Lung (tissue), 12 donors: Measurements from ENCODE around the gene SLC5A2. TPM values are rescaled to one million over a fixed set of nuclear protein-coding genes. Genes with fewer than 3 reads are reported as not detected.

Experiments
- ATAC-seq: fragments of 200-7000 bp; cut with Tn5 transposase; one replicate; pipeline ENCODE4 v1.9.1; 2020; ENCODE audit warnings: moderate number of reproducible peaks; ENCODE audit not compliant: insufficient read depth, low FRiP score
- DNase-seq, 3 donors: peaks; one replicate each; pipeline ENCODE4 v3.0.0-alpha.2; 2013 to 2017
- H3K27ac ChIP-seq, 2 donors: one replicate each; pipeline ENCODE4 v1.5.1; 2013; ENCODE audit warnings: mild to moderate bottlenecking in 2 of 2, moderate library complexity in 2 of 2, control low read depth in 1 of 2, inconsistent platforms in 1 of 2, low read depth in 1 of 2, low read length in 1 of 2
- H3K27me3 ChIP-seq, 3 donors: one replicate each; pipeline ENCODE4 v1.5.1; 2013; ENCODE audit warnings: low read length in 2 of 3; ENCODE audit not compliant: control insufficient read depth in 3 of 3, insufficient read depth in 3 of 3
- H3K36me3 ChIP-seq, 4 donors: one replicate each; pipeline ENCODE4 v1.5.1; 2013; ENCODE audit warnings: low read length in 4 of 4, mild to moderate bottlenecking in 1 of 4, moderate library complexity in 1 of 4; ENCODE audit not compliant: control insufficient read depth in 4 of 4, insufficient read depth in 4 of 4
- H3K4me1 ChIP-seq, 5 donors: one replicate each; pipeline ENCODE4 v1.5.1; 2013; ENCODE audit warnings: low read length in 5 of 5, mild to moderate bottlenecking in 2 of 5, moderate library complexity in 1 of 5; ENCODE audit not compliant: control insufficient read depth in 5 of 5, insufficient read depth in 5 of 5
- H3K4me3 ChIP-seq: one replicate; pipeline ENCODE4 v1.5.1; 2013; ENCODE audit warnings: mild to moderate bottlenecking, control low read depth, moderate library complexity
- H3K9ac ChIP-seq, 2 donors: one replicate each; pipeline ENCODE4 v1.5.1; 2013; ENCODE audit warnings: low read length in 2 of 2, control low read depth in 1 of 2; ENCODE audit not compliant: insufficient read depth in 1 of 2
- H3K9me3 ChIP-seq, 4 donors: one replicate each; pipeline ENCODE4 v1.5.1; 2013; ENCODE audit warnings: low read length in 3 of 4, mild to moderate bottlenecking in 1 of 4, moderate library complexity in 1 of 4; ENCODE audit not compliant: control insufficient read depth in 4 of 4, insufficient read depth in 3 of 4
- CTCF ChIP-seq: IDR thresholded peaks from 2 replicates; pipeline ENCODE4 v1.5.1; 2012; ENCODE audit warnings: mild to moderate bottlenecking; ENCODE audit errors: control extremely low read depth, extremely low read depth
- WGBS, 2 donors: extraction: QIAGEN DNeasy Blood & Tissue Kit; methylation state at CpG; one replicate each; pipeline ENCODE4 v1.1.7; 2013; 5-methylcytosine and 5-hydroxymethylcytosine counted together
- polyA plus RNA-seq, 2 donors: library from polyadenylated mRNA; stranded (reverse); fragments of 200-250 nt; gene quantifications; one replicate each; pipeline ENCODE4 v1.2.1, GENCODE V29; 2013
- total RNA-seq, 2 donors: library from RNA; depleted of rRNA in 1 of 2; stranded (reverse); fragments of >200 nt in 1 of 2; gene quantifications; one replicate each; pipeline ENCODE4 v1.2.1, GENCODE V29; 2014 to 2021
- donor health status: control.
- donor health status: control.
- donor health status: Bipolar disorder and iron deficiency.
- donor health status: healthy.
- donor health status: DM: yes; HTN: yes; CAD: no.

The SLC5A2 gene
- total and polyA plus RNA-seq, 4 donors, result 0.85 to 3.1 (median 2.3) TPM

- Histone ChIP-seq H3K27ac (peak overlapping the region in 1 of 2 donors; percentile 5), H3K36me3 (peaks cover 6 to 23% (median 17%) of the 10 kb centered on the region in 4 donors), H3K9me3 (no peaks in the 10 kb centered on the region), H3K27me3 (no peaks in the 10 kb centered on the region), H3K4me3 (no peak overlapping the region), H3K4me1 (peaks cover 0 to 23% (median 8%) of the 10 kb centered on the region in 5 donors), H3K9ac (no peak overlapping the region)
- 76 to 85% methylated on average over 12 of the region's 12 CpGs for WGBS, 2 donors
- TF ChIP-seq CTCF, result no peak
- ATAC-seq (no peak), DNase-seq (no peak)
Measured at GRCh38 chr16:31474173-31474714, 8.7 kb upstream of the SLC5A2 start.

DNA sequence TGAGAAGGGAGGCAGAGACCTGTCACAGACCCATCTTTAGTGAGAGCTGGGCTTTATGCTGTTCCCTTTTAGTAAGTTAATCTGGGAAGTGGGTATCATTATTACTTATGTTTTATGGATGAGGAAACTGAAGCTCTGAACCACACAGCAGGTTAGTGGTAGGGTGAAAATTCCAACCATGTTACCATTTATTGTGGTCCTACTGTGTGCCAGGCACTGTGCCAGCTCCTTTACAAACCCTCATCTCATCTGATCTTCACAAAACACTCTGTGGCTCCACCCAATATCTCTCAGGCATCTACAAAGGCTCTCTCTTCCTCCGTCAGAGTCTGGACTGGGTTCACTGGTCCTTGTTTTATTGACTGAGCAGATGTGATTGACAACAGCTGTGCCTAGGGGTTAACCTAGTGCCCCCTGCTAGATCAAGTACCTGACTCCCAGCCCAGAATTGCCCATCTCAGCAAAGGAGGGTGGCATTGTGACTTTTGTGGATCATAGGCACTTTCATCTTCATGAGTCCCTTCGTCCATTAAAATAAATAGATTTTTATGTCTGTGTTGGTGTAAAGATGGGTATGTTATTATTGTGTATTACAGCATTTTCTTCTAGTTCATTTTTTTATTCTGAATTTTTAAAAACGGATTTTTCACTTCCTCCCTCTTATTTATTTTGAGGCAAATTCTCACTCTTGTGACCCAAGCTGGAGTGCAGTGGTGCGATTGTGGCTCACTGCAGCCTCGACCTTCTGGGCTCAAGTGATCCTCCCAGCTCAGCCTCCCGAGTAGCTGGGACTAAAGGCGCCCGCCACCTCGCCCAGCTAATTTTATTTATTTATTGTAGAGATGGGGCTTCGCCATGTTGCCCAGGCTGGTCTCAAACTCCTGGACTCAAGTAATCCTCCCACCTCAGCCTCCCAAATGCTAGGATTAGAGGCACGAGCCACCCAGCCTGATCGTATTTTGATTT lies 7.9 kb upstream of the SLC5A2 start:
- H3K4me1 ChIP-seq, result peaks cover 0 to 23% (median 8%) of the 10 kb centered on the region in 5 donors
- WGBS, 2 donors, result 92 to 93% methylated on average over 12 of the region's 12 CpGs
- H3K4me3 ChIP-seq, result no peak overlapping the region
- no peak for TF ChIP-seq CTCF
- no peak overlapping the region for H3K27ac ChIP-seq
- no peaks in the 10 kb centered on the region for H3K9me3 ChIP-seq
- H3K36me3 ChIP-seq, result peaks cover 6 to 23% (median 17%) of the 10 kb centered on the region in 4 donors
- ATAC-seq, result no peak
- DNase-seq, result no peak
- H3K27me3 ChIP-seq, result no peaks in the 10 kb centered on the region
- no peak overlapping the region for H3K9ac ChIP-seq

DNA sequence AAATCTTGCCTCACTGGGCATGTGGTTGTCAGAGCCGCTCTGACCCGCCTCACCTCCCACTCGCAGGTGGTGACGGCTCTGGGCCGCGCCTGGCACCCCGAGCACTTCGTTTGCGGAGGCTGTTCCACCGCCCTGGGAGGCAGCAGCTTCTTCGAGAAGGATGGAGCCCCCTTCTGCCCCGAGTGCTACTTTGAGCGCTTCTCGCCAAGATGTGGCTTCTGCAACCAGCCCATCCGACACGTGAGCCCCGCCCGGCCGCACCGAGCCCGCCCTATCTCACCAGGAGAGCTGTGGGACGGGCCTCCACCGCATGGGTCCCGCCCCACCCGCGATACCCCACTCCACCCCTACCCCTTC lies 7.0 kb upstream of the SLC5A2 start:
- WGBS, 2 donors, result 61 to 80% methylated on average over 26 of the region's 26 CpGs
- no peak overlapping the region for H3K4me3 ChIP-seq
- no peaks in the 10 kb centered on the region for H3K27me3 ChIP-seq
- H3K4me1 ChIP-seq, result peaks cover 0 to 20% (median 8%) of the 10 kb centered on the region in 5 donors
- H3K27ac ChIP-seq, result no peak overlapping the region
- TF ChIP-seq CTCF, result no peak
- no peaks in the 10 kb centered on the region for H3K9me3 ChIP-seq
- no peak overlapping the region for H3K9ac ChIP-seq
- H3K36me3 ChIP-seq, result peaks cover 6 to 23% (median 17%) of the 10 kb centered on the region in 4 donors
- DNase-seq (no peak), ATAC-seq (no peak)
